GM12892 (cell line): ENCODE data around the gene SPOCK2.
"Not testable (repeated sequence)": the region's sequence is repeated elsewhere in the genome, so short reads cannot be mapped to it uniquely, and the experiment has no call there.

Experiments
- POLR2A ChIP-seq: IDR thresholded peaks from 2 replicates; pipeline ENCODE4 v1.6.1; 2011; ENCODE audit warnings: low read depth, low read length, control low read depth
- POLR2AphosphoS5 ChIP-seq: IDR thresholded peaks from 2 replicates; pipeline ENCODE4 v1.6.1; 2011; ENCODE audit warnings: low read depth, low read length, control low read depth
- TAF1 ChIP-seq: IDR thresholded peaks from 2 replicates; pipeline ENCODE4 v1.6.1; 2011; ENCODE audit warnings: low read depth, mild to moderate bottlenecking, control low read depth, low read length, borderline replicate concordance

- TF ChIP-seq TAF1, POLR2AphosphoS5, POLR2A: not testable (repeated sequence)
These were observed 47.9 kb upstream of the SPOCK2 start for GRCh38 chr10:72136225-72136624.
